Activated T-cell treated with anti-CD3 and anti-CD28 coated beads for 24 hours (primary cell): ENCODE measurements around the gene DPH1.
"Not testable (repeated sequence)": the region's sequence is repeated elsewhere in the genome, so short reads cannot be mapped to it uniquely, and the experiment has no call there.

Source experiments
- DNase-seq: peaks from one replicate; pipeline ENCODE4 v3.0.0-alpha.2; 2020; ENCODE audit warnings: low read depth

Gene DPH1

GRCh38 chr17:2029911-2030778, at the start of gene DPH1:
DPH1 (plus strand) TSS chr17:2030153; CDS start chr17:2030170, 17 bp downstream.
- DNase-seq = peak; percentile 83

GRCh38 chr17:1980665-1981250, 49.2 kb upstream of the DPH1 start:
- no peak for DNase-seq

GRCh38 chr17:1982793-1983366, 47.1 kb upstream of the DPH1 start:
- DNase-seq = not testable (repeated sequence)

- DNase-seq = no peak
Measured at GRCh38 chr17:1985093-1985492, 44.9 kb upstream of the DPH1 start.

GRCh38 chr17:1985686-1986085, 44.3 kb upstream of the DPH1 start:
- no peak for DNase-seq

GRCh38 chr17:1986783-1987451, 43.0 kb upstream of the DPH1 start:
- no peak for DNase-seq

- DNase-seq = no peak
Measured at GRCh38 chr17:1989135-1989534, 40.8 kb upstream of the DPH1 start.

- no peak for DNase-seq
Measured at GRCh38 chr17:1992541-1992940, 37.4 kb upstream of the DPH1 start.

GRCh38 chr17:1994707-1995106, 35.2 kb upstream of the DPH1 start:
- DNase-seq = no peak

GRCh38 chr17:1995321-1995892, 34.5 kb upstream of the DPH1 start:
- DNase-seq = no peak

- DNase-seq = no peak
Measured at GRCh38 chr17:1995907-1996799, 33.8 kb upstream of the DPH1 start.

- no peak for DNase-seq
Measured at GRCh38 chr17:1996800-1997288, 33.1 kb upstream of the DPH1 start.

GRCh38 chr17:1997289-1997926, 32.5 kb upstream of the DPH1 start:
- no peak for DNase-seq

GRCh38 chr17:1997927-1998742, 31.8 kb upstream of the DPH1 start:
- no peak for DNase-seq

- no peak for DNase-seq
Measured at GRCh38 chr17:1999557-2000251, 30.2 kb upstream of the DPH1 start.

GRCh38 chr17:2002767-2003329, 27.1 kb upstream of the DPH1 start:
- DNase-seq = no peak

- DNase-seq = no peak
Measured at GRCh38 chr17:2003525-2003924, 26.4 kb upstream of the DPH1 start.

GRCh38 chr17:2004435-2004952, 25.5 kb upstream of the DPH1 start:
- no peak for DNase-seq
